Epithelial cell of proximal tubule (primary cell): ENCODE data around the gene DNAH12. TPM values are rescaled to one million over a fixed set of nuclear protein-coding genes. Genes with fewer than 3 reads are reported as not detected.

ENCODE experiments used
- DNase-seq: peaks from one replicate; pipeline ENCODE4 v3.0.0-alpha.2; 2011; ENCODE audit warnings: low read depth
- H3K4me3 ChIP-seq: 2 replicates; pipeline ENCODE4 v1.5.1; 2011; ENCODE audit warnings: low read depth, mild to moderate bottlenecking, low read length
- total RNA-seq: library from RNA; depleted of rRNA; stranded (reverse); fragments of >200 nt; gene quantifications from 2 replicates; pipeline ENCODE4 v1.2.3, GENCODE V29; 2015
- TF ChIP-seq, protein P1 (sequence below): conservative IDR thresholded peaks from 2 replicates; pipeline ENCODE4 v1.5.1; 2012; ENCODE audit warnings: low read depth, mild to moderate bottlenecking, low read length

The DNAH12 gene
- total RNA-seq, 1 donor from 2014 or later = not detected

DNA sequence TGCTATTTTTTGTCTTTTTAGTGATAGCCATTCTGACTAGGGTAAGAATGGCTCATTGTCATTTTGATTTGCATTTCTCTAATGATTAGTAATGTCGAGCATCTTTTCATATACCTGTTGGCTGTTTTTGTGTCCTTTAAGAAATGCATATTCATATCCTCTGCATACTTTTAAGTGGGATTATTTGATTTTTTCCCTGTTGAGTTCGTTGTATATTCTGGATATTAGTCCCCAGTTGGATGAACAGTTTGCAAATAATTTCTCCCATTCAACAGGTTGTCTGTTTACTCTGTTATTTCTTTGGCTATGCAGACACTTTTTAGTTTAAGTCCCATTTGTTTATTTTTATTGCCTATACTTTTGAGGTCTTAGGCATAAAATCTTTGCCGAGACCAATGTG, 282.2 kb downstream of the DNAH12 start:
- no peak for DNase-seq
- H3K4me3 ChIP-seq = no peak overlapping the region
- TF ChIP-seq, protein P1, sequence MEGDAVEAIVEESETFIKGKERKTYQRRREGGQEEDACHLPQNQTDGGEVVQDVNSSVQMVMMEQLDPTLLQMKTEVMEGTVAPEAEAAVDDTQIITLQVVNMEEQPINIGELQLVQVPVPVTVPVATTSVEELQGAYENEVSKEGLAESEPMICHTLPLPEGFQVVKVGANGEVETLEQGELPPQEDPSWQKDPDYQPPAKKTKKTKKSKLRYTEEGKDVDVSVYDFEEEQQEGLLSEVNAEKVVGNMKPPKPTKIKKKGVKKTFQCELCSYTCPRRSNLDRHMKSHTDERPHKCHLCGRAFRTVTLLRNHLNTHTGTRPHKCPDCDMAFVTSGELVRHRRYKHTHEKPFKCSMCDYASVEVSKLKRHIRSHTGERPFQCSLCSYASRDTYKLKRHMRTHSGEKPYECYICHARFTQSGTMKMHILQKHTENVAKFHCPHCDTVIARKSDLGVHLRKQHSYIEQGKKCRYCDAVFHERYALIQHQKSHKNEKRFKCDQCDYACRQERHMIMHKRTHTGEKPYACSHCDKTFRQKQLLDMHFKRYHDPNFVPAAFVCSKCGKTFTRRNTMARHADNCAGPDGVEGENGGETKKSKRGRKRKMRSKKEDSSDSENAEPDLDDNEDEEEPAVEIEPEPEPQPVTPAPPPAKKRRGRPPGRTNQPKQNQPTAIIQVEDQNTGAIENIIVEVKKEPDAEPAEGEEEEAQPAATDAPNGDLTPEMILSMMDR = no peak

DNA sequence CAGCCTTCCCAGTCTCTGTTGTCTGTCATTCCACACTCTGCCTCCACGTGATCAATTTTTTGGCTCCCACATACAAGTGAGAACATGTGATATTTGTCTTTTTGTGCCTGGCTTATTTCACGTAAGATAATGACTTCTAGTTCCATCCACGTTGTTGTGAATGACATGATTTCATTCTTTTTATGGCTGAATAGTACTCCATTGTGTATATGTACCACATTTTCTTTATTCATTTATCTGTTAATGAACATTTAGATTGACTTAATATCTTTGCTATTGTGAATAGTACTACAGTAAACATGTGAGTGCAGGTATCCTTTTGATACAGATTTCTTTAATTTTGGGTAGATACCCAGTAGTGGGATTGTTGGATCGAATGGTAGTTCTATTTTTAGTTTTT, 283.0 kb downstream of the DNAH12 start:
- no peak overlapping the region for H3K4me3 ChIP-seq
- TF ChIP-seq, protein P1 = no peak
- DNase-seq = no peak

DNA sequence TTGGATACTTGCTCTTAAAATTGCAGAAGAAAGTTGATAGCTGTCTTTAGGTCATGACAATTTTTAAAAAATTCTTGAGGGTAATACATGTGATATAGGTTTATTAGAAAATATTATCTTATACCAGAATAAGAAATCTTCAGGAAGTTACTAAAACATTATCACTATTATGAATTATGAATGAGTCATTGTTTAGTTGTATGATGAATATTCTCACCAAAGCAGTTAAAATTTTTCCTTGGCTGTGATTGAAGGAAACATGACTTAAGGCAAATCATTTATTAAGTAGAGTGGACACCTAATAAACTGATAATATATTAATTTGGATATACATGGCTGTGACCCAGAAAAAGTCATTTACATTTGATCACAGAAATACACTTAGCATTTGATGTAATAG, 286.5 kb downstream of the DNAH12 start:
- TF ChIP-seq, protein P1 = no peak
- DNase-seq = no peak
- no peak overlapping the region for H3K4me3 ChIP-seq

DNA sequence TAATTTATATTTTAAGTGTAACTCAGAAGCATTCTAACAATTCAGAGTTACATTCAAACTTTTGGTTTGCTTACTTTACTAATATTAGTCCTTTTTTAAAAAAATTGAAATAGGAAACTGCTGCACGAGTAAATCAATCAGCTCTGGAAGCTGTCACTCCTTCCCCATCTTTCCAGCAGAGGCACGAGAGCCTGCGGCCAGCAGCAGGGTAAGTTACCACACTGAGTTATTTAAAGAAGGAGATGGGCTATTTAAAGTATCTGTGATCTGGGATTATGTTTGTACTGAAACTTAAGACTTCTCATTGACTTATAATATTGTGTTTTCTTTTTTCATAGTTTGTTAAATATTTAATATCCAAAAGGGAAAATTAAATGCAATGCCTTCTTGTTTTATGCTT, 287.3 kb downstream of the DNAH12 start:
- TF ChIP-seq, protein P1 = no peak
- no peak overlapping the region for H3K4me3 ChIP-seq

DNA sequence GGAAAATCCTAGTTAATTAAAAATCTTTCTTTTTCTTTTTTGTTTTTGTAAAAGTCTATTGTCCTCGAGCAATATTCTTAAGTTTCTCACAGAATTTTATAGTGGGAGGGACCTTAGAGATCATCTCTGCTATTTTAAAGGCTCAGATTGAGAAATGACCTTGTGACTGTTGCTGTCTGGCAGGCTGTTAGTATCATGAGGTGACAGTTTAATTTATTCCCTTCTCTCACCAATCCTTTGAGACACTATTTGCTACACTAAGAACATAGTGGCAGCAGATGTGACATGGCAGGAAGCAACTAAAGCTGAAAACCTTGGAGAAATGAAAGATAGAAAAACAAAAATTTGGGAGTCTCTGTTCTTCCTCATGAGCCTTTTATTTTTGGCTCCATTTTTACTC, 291.7 kb downstream of the DNAH12 start:
- H3K4me3 ChIP-seq = no peak overlapping the region
- no peak for DNase-seq
- TF ChIP-seq, protein P1 = no peak

More for the DNA sequence above, 287.3 kb downstream of the DNAH12 start:
- no peak for DNase-seq

DNA sequence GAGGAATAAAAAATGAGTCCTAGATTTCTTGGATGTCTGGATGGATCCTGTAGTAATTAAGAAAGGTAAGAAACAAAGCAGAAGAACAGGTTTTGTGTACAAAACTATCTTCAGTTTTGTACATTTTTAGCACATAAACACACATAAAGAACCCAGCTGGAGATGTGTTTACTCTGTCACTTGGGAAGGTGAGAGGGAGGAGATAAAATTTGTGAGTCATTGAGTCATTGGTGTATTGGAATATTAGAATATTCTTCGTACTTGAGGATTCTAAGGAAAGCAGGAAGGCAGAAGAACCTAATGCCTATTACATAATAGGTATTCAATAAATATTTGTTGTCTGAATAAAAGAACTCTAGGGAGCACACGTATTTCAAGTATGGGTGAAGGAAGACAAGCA, 299.2 kb downstream of the DNAH12 start:
- no peak overlapping the region for H3K4me3 ChIP-seq
- no peak for DNase-seq
- TF ChIP-seq, protein P1 = no peak

Other genes with a start within 250 kb of the DNAH12 start
- gene PDE12, start 11.9 kb upstream of the DNAH12 start, total RNA-seq = 13.3 and 29.8 TPM in 2 replicates
- 173 and 207 TPM in 2 replicates for gene ARF4, start 53.0 kb upstream of the DNAH12 start, total RNA-seq
- gene DENND6A, start 148.7 kb upstream of the DNAH12 start, total RNA-seq = 11.4 and 26.9 TPM in 2 replicates
- gene SLMAP, start 212.0 kb upstream of the DNAH12 start, total RNA-seq = 53.5 and 55.1 TPM in 2 replicates